ENCODE results near the gene PAPPA2.

- no peak for TF ChIP-seq TAF1 (IDR thresholded peaks at IDR 0.05; ENCODE audit: low read depth)
- no peak for TF ChIP-seq ZBTB7A (IDR thresholded peaks at IDR 0.05; ENCODE audit: low read depth)
- no peak for TF ChIP-seq RAD21 (IDR thresholded peaks at IDR 0.05; ENCODE audit: low read depth)
Observed at GRCh38 chr1:176448340-176448739, 14.6 kb upstream of the PAPPA2 start.

Data from Ishikawa (cell line).